Measurements from ENCODE around the gene SORCS3.

Gene SORCS3

GRCh38 chr10:104924101-104924795, 283.2 kb downstream of the SORCS3 start:
- DNase-seq (ENCODE audit: low spot score) = no peak
- no peak for TF ChIP-seq CTCF (IDR thresholded peaks at IDR 0.05; ENCODE audit: extremely low read depth, missing control alignments)

- TF ChIP-seq CTCF (IDR thresholded peaks at IDR 0.05; ENCODE audit: extremely low read depth, missing control alignments) = peak; percentile 72
- DNase-seq (ENCODE audit: low spot score) = peak; percentile 8
Measured at GRCh38 chr10:104925232-104925851, 284.3 kb downstream of the SORCS3 start.

GRCh38 chr10:104928734-104929133, 287.6 kb downstream of the SORCS3 start:
- no peak for DNase-seq (ENCODE audit: low spot score)
- no peak for TF ChIP-seq CTCF (IDR thresholded peaks at IDR 0.05; ENCODE audit: extremely low read depth, missing control alignments)

- no peak for TF ChIP-seq CTCF (IDR thresholded peaks at IDR 0.05; ENCODE audit: extremely low read depth, missing control alignments)
- DNase-seq (ENCODE audit: low spot score) = no peak
Measured at GRCh38 chr10:104931612-104932134, 290.6 kb downstream of the SORCS3 start.

- no peak for DNase-seq (ENCODE audit: low spot score)
- no peak for TF ChIP-seq CTCF (IDR thresholded peaks at IDR 0.05; ENCODE audit: extremely low read depth, missing control alignments)
Measured at GRCh38 chr10:104935656-104936055, 294.6 kb downstream of the SORCS3 start.

- no peak for TF ChIP-seq CTCF (IDR thresholded peaks at IDR 0.05; ENCODE audit: extremely low read depth, missing control alignments)
- DNase-seq (ENCODE audit: low spot score) = no peak
Measured at GRCh38 chr10:104937567-104937966, 296.5 kb downstream of the SORCS3 start.

GRCh38 chr10:104938031-104938430, 296.9 kb downstream of the SORCS3 start:
- TF ChIP-seq CTCF (IDR thresholded peaks at IDR 0.05; ENCODE audit: extremely low read depth, missing control alignments) = no peak
- no peak for DNase-seq (ENCODE audit: low spot score)
